Activated CD4-positive, alpha-beta T cell treated with anti-CD3 and anti-CD28 coated beads for 24 hours (primary cell): Measurements from ENCODE around the gene DPY30.

ENCODE experiments used
- DNase-seq, 2 donors: peaks; one replicate each; pipeline ENCODE4 v3.0.0-alpha.2; 2020; ENCODE audit warnings: low read depth in 2 of 2

Gene DPY30

DNA sequence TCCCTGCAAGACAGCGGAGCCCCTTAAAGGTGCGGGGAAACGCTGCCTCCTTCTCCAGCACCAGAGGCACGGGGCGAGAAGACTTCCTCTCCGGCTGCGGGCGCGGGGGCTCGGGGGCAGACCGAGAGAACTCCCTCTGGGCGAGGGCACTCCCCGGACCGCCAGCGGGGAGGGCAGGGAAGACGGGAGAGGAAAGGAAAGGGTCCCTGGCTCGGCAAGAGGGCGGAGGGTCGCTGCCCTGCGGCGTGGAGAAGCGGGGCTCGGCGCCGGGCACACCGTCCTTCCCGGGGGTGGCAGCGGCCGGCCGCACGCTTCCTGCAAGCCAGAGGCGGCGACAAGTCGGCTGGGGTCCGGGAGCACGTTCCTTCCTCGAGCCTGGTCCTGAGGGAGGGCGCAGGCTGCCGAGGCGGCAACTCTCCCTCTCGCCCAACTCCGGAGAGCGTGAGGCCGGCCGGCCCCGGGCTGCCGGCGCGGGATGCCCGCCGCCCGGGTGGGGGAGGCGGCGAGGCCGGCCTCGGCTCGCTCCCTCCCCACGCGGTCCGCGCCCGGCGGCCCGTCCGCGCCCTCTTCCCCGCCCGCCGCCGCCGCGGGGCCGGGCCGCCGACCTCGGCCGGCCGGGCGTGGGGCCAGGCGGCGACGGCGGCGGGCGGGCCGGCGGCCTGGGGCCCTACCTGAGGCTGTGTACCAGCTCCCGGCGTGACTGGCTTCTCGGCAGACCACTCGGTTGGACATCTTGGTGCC is 29.9 kb downstream of the DPY30 start:
- DNase-seq = peak in 1 of 2 donors; percentile 16

DNA sequence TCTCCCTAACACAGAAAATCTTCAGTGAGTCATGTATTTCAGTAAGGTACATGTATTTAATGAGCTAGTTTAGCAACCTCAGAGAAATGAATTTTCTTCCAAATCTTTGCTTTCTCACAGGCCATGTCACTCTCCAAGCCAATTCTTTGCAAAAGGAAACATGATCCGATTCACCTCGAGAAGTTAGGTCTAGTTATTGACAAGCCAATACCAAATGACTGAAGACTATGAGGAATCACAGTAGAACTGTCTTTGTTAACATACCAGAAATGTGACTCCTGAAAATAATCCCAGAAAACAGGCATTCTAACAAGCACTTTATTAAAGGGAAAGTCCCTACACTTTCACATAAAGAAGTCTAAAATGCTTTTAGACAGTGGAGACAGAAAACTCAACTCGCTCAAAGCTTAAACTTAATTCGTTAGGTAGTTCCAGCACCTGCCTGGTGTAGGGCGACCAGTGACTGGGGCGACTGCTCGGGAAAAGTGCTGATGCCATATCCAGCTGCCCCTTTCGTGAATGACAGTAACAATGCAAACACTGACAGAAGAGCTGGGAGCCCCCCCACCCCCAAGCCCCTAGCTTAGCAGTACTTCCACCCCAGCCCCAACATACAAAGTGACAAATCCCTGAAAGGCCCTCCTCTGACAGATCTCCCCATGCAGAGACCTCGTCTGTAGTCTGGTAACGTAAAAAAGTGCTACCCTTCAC is 30.6 kb downstream of the DPY30 start:
- peak in 1 of 2 donors; percentile 5 for DNase-seq

DNA sequence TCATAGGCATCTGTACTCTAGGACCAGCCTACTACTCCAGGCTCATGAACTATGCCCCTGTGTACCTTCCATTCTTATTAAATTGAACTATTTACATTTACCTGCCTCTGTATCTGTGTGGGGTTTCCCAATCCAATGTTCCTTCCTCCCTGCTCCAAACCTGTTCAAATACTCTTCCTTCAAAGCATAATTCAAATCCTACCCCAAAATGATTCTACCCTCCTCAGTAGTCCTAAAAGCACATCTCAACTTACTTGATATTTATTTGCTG is 32.5 kb downstream of the DPY30 start:
- DNase-seq = no peak

GRCh38 chr2:32005371-32005976 is 34.1 kb downstream of the DPY30 start:
- no peak for DNase-seq

DNA sequence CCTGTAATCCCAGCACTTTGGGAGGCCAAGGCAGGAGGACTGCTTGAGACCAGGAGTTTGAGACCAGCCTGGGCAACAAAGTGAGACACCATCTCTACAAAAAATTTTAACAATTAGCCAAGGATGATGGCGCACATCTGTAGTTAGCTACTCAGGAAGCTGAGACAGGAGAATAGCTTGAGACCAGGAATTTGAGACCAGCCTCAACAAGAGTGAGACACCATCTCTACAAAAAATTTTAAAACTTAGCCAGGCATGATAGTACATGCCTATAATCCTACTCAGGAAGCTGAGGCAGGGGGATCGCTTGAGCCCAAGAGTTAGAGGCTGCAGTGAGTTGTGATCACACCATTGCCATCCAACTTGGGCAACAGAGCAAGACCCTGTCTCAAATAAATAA is 35.8 kb downstream of the DPY30 start:
- DNase-seq = no peak

- no peak for DNase-seq
Observed at GRCh38 chr2:32002406-32002805, 37.2 kb downstream of the DPY30 start.

DNA sequence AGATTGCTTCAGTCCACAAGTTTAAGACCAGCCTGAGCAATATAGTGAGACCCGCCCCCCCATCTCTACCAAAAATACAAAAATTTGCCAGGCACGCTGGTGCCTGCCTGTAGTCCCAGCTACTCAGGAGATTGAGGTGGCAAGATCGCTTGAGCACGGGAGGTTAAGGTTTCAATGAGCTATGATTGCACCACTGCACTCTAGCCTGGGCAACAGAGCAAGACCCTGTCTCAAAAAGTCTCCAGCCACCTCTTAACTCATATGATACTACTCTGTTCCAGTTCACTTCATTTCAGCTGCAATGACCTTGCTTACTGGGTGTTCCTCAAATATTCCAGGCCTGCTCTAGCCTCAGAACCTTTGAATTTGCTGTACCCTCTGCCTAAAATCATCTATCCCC is 40.2 kb downstream of the DPY30 start:
- no peak for DNase-seq

DNA sequence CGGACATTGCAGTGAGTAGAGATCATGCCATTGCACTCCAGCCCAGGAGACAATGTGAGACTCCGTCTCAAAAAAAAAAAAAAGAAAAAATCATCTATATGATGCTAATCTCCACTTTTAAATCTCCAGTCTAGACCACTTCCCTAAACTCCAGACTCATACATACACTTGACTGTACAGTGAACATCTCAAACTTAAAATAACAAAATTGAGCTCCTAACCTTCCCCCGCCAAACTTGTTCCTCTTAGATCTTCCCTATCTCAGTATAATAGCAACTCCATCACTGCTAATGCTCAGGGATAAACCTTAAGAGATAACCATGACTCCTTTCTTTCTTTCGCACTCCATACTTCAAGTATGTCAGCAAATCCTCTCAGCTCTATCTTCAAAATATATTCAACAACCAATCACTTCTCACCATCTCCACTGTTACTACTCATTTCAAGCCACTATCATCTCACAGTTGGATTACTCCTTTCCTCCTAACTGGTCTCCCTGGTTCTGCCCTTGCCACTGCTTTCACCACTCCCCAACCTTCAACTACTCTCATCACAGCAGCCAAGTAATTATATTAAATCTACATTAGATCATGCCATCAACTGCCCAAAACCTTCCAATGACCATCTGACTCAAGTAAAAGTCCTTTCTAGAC is 40.7 kb downstream of the DPY30 start:
- DNase-seq = no peak

GRCh38 chr2:31997653-31998052 is 42.0 kb downstream of the DPY30 start:
- DNase-seq = no peak

DNA sequence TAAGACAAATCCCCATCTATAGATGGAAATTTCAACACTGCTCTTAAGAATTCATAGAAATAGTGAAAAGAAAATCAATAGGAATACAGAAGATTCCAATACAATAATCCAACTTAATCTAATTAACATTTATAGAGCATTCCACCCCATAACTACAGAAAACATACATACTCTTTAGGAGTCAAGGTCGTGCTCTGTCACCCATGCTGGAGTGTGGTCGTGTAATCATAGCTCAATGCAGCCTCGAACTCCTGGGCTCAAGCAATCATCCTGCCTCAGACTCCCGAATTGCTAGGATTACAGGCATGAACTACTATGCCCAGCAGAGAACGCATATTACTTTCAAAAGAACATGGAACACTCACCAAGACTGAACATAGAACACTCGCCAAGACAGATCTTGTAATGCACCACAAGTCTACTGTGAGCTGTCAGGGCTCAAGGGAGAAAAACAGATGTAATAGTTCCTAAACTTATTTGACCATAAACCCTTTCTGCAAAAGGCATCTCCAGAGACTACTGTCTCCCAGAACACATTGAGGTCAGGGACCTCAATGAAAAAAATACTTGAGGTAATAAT is 42.9 kb downstream of the DPY30 start:
- no peak for DNase-seq

DNA sequence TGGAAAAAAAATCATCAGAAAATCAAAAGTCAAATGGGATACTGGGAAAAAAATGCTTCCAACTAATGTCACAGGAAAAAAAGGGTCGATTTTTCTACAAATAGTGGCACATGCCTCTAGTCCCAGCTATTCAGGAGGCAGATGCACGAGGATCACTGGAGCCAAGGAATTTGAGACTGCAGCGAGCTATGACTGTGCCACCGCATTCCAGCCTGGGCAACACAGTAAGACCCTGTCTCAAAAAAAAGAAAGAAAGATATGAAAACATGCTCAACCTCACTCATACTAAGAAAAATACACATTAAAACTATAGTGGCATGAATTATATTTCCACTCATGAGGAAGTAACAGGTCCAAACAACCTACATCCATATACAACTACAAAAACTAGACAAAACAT is 46.7 kb downstream of the DPY30 start:
- DNase-seq = no peak

DNA sequence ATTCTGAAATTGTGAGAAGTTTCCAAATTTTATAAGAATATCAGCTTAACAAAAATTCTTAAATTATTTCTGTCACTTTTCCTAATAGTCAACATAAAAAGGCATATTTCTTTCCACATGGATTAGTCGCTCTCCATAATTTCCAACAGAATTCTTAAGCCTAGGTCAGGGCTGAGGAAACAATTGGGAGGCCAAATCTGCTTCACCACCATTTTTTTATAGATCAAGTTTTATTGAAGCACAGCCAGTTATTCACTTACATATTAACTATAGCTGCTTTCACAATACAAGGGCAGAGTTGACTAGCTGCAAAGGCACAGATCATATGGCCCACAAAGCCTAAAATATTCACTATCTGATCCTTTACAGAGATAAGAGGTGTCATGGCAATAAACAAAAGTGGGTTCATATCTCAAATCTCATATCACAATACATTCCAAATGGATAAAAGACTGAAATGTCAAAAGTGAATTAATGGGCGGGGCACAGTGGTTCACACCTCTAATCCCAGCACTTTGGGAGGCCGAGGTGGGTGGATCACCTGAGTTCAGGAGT is 47.5 kb downstream of the DPY30 start:
- no peak for DNase-seq

- DNase-seq = no peak
Observed at GRCh38 chr2:31989946-31990345, 49.7 kb downstream of the DPY30 start.

GRCh38 chr2:31987454-31988220 is 52.0 kb downstream of the DPY30 start:
- no peak for DNase-seq

DNA sequence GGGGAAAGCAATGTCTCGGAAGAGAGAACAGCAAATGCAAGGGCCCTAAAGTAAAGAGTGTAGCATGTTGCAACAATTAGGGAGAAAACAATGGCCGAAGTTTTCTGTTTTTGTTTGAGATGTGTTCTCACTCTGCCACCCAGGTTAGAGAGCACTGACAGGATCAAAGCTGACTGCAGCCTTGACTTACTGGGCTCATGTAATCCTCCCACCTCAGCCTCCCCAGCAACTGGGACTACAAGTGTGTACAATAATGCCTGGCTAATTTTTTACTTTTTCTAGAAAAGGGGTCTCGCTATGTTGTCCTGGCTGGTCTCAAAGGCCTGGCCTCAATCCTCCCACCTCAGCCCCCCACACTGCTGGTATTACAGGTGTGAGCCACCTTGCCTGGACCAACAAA is 52.7 kb downstream of the DPY30 start:
- DNase-seq = no peak

DNA sequence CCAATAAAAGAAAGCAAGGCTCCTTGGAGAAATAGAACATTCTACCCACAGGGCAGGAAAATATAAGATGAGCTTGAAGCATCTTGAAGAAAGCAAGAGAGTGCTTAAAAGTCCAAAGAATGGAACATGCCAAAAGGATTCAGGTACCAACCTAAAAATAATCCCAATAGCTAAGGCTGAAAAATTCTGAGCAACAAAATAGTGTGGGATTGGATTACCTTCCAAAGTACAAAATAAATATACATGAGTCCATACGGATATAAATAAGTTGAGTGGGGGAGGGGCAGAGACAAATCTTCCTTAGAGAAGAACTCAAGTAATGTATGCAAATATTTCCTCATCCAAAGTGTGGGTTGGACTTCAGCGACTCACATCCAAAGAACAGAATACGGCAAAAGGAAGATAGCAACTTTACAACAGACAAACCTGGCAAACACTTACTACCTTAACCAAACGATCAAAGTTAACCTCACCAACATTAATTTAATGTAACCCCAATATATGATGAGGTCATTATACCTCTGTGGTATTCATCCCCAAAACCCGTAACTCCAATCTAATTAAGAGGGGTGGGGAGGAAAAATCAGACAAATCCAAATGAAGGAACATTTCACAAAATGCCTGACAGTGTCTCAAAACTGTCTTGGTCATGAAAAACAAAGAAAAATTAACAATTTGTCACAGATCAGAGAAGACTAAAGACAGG is 55.7 kb downstream of the DPY30 start:
- no peak for DNase-seq

DNA sequence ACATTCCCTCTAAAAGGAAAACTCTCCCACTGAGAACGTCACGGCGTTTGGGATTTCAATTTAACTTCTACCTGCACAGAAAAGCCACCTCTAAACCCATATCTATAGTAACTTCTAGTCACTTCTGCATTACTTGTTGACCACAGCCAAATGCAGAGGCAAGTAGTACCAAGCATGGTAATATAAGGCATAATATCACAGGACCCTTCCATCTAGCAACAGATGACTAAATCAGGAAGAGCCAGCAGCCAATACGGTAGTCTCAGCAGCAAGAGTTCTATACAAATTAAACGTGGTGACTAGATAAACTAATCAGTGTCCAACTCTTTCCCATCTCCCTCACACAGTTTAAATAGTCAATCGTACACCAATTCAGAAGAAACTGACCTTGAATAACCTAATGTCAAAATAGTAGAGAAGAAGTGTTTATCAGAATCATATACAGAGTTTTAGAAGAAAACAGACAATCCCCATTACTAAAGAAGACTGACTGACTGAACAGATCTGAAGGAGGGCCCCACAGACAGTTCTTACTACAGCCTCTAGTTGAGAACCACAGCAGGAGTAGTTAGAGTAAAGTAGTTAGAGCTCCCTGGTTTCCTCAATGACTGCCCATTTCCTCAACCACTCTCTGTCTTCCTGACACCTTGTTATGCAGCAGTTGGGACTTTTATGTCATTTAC is 58.8 kb downstream of the DPY30 start:
- no peak for DNase-seq

DNA sequence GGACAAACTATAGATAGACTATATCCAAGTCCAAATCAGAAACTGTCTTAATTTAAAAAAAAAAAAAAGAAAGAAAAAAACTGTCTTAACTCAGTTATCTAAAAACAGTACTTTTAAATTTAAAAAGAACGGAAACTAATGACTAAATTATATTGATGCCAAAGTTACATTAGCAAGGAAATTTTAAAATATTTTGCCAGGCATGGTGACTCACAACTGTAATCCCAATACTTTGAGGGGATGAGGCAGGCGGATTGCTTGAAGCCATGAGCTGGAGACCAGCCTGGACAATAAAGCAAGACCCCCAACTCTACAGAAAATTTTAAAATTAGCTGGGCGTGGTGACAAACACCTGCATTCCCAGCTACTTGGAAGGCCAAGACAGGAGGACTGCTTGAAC is 59.6 kb downstream of the DPY30 start:
- DNase-seq = no peak

GRCh38 chr2:31979018-31979417 is 60.6 kb downstream of the DPY30 start:
- DNase-seq = no peak

DNA sequence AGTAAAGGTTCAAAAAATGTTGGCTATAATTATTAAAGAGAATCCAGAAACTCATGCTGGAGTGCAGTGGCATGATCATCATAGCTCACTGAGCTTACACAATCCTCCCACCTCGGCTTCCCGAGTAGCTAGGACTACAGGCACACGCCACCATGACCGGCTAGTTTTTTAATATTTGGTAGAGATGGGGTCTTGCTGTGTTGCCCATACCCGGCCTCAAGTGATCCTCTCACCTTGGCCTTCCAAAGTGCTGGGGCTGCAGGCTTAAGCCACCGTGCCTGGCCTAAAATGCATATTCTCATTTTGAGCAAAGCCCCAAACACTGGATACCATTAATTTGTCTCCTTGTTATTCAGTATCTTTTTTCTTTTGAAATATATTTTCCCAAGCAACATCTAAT is 61.2 kb downstream of the DPY30 start:
- DNase-seq = no peak
